GM19238 (cell line): ENCODE data around the gene PDZRN4.
"Not testable (repeated sequence)": the region's sequence is repeated elsewhere in the genome, so short reads cannot be mapped to it uniquely, and the experiment has no call there.

ENCODE experiments used
- DNase-seq: peaks from one replicate; pipeline ENCODE4 v3.0.0; 2011; ENCODE audit warnings: low spot score; ENCODE audit not compliant: insufficient read length

PDZRN4 gene

GRCh38 chr12:41188058-41188840 is at the start of gene PDZRN4:
Gene PDZRN4 (plus strand): TSS chr12:41188320.
- DNase-seq: no peak

GRCh38 chr12:41140117-41140516 is 48.0 kb upstream of the PDZRN4 start:
- DNase-seq: no peak

- DNase-seq: no peak
Measured at GRCh38 chr12:41141104-41141503, 47.0 kb upstream of the PDZRN4 start.

- no peak for DNase-seq
Measured at GRCh38 chr12:41142376-41142775, 45.7 kb upstream of the PDZRN4 start.

GRCh38 chr12:41151793-41152192 is 36.3 kb upstream of the PDZRN4 start:
- no peak for DNase-seq

GRCh38 chr12:41162461-41162860 is 25.7 kb upstream of the PDZRN4 start:
- no peak for DNase-seq

GRCh38 chr12:41167701-41168100 is 20.4 kb upstream of the PDZRN4 start:
- DNase-seq: no peak

- DNase-seq: no peak
Measured at GRCh38 chr12:41174602-41175001, 13.5 kb upstream of the PDZRN4 start.

- DNase-seq: not testable (repeated sequence)
Measured at GRCh38 chr12:41179507-41179906, 8.6 kb upstream of the PDZRN4 start.

GRCh38 chr12:41184864-41185263 is 3.3 kb upstream of the PDZRN4 start:
- no peak for DNase-seq

GRCh38 chr12:41186026-41186425 is 2.1 kb upstream of the PDZRN4 start:
- DNase-seq: no peak

GRCh38 chr12:41188841-41189394 is 798 bp downstream of the PDZRN4 start:
- DNase-seq: no peak

- no peak for DNase-seq
Measured at GRCh38 chr12:41189395-41190251, 1.5 kb downstream of the PDZRN4 start.

- no peak for DNase-seq
Measured at GRCh38 chr12:41190338-41190737, 2.2 kb downstream of the PDZRN4 start.

GRCh38 chr12:41191549-41191948 is 3.4 kb downstream of the PDZRN4 start:
- DNase-seq: not testable (repeated sequence)

GRCh38 chr12:41193311-41193710 is 5.2 kb downstream of the PDZRN4 start:
- no peak for DNase-seq

- DNase-seq: no peak
Measured at GRCh38 chr12:41202051-41202450, 13.9 kb downstream of the PDZRN4 start.

- no peak for DNase-seq
Measured at GRCh38 chr12:41205070-41205709, 17.1 kb downstream of the PDZRN4 start.

- no peak for DNase-seq
Measured at GRCh38 chr12:41206298-41206697, 18.2 kb downstream of the PDZRN4 start.

GRCh38 chr12:41211448-41211847 is 23.3 kb downstream of the PDZRN4 start:
- no peak for DNase-seq

- no peak for DNase-seq
Measured at GRCh38 chr12:41212625-41213024, 24.5 kb downstream of the PDZRN4 start.

GRCh38 chr12:41213107-41213506 is 25.0 kb downstream of the PDZRN4 start:
- no peak for DNase-seq
